Upper lobe of right lung (tissue), 1 donor: ENCODE measurements around the gene TTC33. TPM values are rescaled to one million over a fixed set of nuclear protein-coding genes. Genes with fewer than 3 reads are reported as not detected.
A peak's percentile ranks its signal among the peaks of the same experiment; 100 is the strongest.

Experiments used
- ATAC-seq: fragments of 200-7000 bp; cut with Tn5 transposase; one replicate; pipeline ENCODE4 v1.9.1; 2020; ENCODE audit warnings: mild to moderate bottlenecking, moderate library complexity
- DNase-seq: peaks from one replicate; pipeline ENCODE4 v3.0.0-alpha.2; 2020
- H3K27ac ChIP-seq: fragments of 200-600 bp; one replicate; pipeline ENCODE4 v1.8.0; 2022
- H3K27me3 ChIP-seq: fragments of 200-600 bp; one replicate; pipeline ENCODE4 v1.8.0; 2022; ENCODE audit warnings: mild to moderate bottlenecking
- H3K36me3 ChIP-seq: fragments of 200-600 bp; one replicate; pipeline ENCODE4 v1.8.0; 2022
- H3K4me1 ChIP-seq: fragments of 200-600 bp; one replicate; pipeline ENCODE4 v1.8.0; 2022
- H3K4me3 ChIP-seq: fragments of 200-600 bp; one replicate; pipeline ENCODE4 v1.8.0; 2022; ENCODE audit warnings: mild to moderate bottlenecking
- H3K9me3 ChIP-seq: fragments of 200-600 bp; one replicate; pipeline ENCODE4 v1.8.0; 2022
- intact Hi-C: fragments of 100-400 bp; cut with DNase I; formaldehyde crosslinking; loops from one replicate; pipeline ENCODE4 v1.11.0; 2022
- total RNA-seq: library from RNA; stranded (reverse); fragmentation: NEBNext Ultra II Directional; extraction: Animal tissue kit (Norgen Biotek cat#: 25700); gene quantifications from one replicate; pipeline ENCODE4 v1.2.1, GENCODE V29; 2021
- TF ChIP-seq, protein P1 (sequence below): fragments of 200-600 bp; IDR thresholded peaks from one replicate; pipeline ENCODE4 v1.8.0; 2022; ENCODE audit warnings: antibody characterized with exemption
- donor health status: DM: no; HTN: yes; CAD: no; lungs with severe emphysema.

Gene TTC33
- total RNA-seq, 1 donor from 2014 or later = 16.6 TPM

DNA sequence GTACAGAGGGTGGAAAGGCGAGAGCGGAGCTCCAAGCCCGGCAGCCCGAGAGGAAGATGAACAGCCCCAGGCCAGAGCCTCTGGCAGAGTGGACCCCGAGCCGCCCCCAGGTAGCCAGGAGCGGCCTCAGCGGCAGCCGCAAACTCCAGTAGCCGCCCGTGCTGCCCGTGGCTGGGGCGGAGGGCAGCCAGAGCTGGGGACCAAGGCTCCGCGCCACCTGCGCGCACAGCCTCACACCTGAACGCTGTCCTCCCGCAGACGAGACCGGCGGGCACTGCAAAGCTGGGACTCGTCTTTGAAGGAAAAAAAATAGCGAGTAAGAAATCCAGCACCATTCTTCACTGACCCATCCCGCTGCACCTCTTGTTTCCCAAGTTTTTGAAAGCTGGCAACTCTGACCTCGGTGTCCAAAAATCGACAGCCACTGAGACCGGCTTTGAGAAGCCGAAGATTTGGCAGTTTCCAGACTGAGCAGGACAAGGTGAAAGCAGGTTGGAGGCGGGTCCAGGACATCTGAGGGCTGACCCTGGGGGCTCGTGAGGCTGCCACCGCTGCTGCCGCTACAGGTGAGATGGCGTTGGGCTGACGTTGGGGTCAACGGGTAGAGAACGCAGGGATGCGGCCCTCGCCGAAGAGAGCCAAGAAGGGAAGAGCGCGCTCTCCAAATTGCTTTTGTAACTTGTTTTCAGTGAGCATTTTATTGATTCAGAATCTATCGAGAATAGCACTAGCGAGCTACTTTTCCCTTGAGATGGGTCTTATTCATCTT lies 75.7 kb downstream of the TTC33 start, which contains the start of gene PTGER4:
Gene PTGER4 (plus strand): TSS at position 3 of the 769 bp plus-strand sequence. CDS start 1,079 bp downstream, outside the sequence.
- intact Hi-C loops = loop anchor here (10.0 kb wide), 1 partner anchor 735 kb away; no protein-coding TSS in a partner anchor
- no peak for ATAC-seq
- H3K4me3 ChIP-seq = peak within 1 kb of the TSS; percentile 88
- peak; percentile 71 for DNase-seq
- peaks cover 10% of the 10 kb centered on the region for H3K4me1 ChIP-seq
- H3K36me3 ChIP-seq = no peaks in the 10 kb centered on the region
- peak within 1 kb of the TSS; percentile 76 for H3K27ac ChIP-seq
- TF ChIP-seq, protein P1, sequence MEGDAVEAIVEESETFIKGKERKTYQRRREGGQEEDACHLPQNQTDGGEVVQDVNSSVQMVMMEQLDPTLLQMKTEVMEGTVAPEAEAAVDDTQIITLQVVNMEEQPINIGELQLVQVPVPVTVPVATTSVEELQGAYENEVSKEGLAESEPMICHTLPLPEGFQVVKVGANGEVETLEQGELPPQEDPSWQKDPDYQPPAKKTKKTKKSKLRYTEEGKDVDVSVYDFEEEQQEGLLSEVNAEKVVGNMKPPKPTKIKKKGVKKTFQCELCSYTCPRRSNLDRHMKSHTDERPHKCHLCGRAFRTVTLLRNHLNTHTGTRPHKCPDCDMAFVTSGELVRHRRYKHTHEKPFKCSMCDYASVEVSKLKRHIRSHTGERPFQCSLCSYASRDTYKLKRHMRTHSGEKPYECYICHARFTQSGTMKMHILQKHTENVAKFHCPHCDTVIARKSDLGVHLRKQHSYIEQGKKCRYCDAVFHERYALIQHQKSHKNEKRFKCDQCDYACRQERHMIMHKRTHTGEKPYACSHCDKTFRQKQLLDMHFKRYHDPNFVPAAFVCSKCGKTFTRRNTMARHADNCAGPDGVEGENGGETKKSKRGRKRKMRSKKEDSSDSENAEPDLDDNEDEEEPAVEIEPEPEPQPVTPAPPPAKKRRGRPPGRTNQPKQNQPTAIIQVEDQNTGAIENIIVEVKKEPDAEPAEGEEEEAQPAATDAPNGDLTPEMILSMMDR = no peak
- peaks cover 8% of the 10 kb centered on the region for H3K27me3 ChIP-seq
- H3K9me3 ChIP-seq = no peaks in the 10 kb centered on the region

DNA sequence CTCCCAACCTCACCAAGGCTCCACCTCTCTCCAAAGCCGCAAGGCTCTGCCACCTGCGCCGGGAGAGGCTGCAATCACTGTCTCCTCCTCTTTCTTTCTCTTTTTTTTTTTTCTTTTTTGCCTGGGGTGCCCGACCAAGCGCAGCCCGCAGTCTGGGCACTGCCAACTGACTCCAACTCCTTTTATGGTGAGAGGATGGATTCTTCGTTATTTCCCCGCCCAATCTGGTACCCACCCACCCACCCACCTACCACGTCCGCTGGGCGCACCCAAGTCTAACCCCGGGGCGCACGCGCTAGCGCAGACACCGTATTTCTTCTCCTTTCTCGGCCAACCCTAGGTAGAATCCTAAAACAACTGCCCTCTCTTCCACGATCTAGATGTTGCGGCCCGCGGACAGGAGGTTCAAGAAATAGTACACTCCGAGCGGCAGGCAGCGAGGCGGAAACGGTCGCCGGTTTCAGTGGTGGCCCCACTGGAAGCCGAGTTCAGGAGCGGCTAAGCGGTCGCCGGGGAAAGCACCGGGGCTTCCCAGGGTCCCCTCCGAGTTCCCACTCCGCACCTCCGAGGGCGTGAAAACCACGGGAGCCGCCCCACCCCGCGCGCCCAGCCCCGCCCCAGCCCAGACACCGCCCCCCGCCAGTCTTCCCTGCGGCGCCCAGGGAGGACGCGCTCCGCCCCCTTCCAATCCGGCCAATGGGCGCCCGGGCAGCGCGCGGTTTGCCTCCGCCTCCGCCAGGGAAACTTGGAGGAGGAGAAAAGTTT lies 76.4 kb downstream of the TTC33 start:
- peak overlapping the region; percentile 88 for H3K4me3 ChIP-seq
- no peaks in the 10 kb centered on the region for H3K36me3 ChIP-seq
- DNase-seq = peak; percentile 97
- peaks cover 8% of the 10 kb centered on the region for H3K27me3 ChIP-seq
- TF ChIP-seq, protein P1 = no peak
- peak overlapping the region; percentile 76 for H3K27ac ChIP-seq
- intact Hi-C loops = no loop called here
- ATAC-seq = peak; percentile 95
- no peaks in the 10 kb centered on the region for H3K9me3 ChIP-seq
- peaks cover 10% of the 10 kb centered on the region for H3K4me1 ChIP-seq

DNA sequence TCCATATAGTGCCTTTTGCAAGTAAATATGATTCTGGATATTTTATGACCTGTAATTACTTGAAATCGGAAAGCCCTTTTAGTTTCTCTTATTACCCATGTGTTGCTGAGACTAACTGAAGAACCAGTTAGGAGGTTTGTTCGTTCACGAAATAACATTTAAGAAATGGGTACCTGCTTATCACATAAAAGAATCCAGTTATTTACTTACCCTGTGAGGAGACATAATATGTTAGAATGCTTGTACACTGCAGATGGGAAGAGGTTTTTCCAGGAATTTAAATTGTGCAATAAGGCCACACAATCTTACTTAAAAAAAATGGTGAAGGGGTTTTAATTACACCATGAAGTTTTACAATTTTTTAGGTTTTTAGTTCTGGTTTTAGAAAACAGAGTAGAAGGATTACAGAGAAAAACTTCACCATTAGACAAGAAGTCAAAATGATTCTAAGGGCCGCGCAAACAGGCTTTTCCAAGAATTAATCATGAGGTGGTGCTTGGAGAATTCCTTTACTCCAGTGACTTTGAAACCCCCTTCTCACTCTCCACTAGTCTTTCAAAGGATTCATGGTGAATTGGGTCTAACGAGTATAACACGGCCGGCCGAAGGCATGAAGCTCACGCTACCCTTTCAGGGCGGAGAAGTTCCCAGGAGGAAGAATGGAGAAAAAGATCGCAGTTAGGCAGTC lies 77.2 kb downstream of the TTC33 start:
- Histone ChIP-seq H3K9me3 (no peaks in the 10 kb centered on the region), H3K4me3 (peak overlapping the region; percentile 88), H3K27me3 (peaks cover 8% of the 10 kb centered on the region), H3K4me1 (peaks cover 10% of the 10 kb centered on the region), H3K27ac (peak overlapping the region; percentile 76), H3K36me3 (no peaks in the 10 kb centered on the region)
- TF ChIP-seq, protein P1 = no peak
- intact Hi-C loops = no loop called here
- ATAC-seq (no peak), DNase-seq (no peak)

DNA sequence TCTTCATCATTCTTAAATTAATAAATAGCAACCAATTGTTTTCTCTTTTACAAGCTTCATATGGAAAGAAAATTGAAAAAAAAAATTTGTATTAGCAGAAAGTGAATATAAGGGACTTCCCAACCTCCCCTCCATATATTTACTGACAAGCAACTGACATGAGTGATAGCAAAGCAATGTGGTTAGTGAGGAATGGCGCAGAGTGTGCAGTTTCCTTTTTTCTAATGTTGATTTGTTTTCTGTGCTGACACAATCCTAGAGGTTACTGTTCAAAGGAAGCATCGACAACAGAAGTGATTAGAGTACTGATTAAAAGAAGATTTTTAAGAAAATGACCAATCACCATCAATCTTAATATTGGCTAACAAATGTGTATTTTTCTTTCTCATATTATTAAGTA lies 77.7 kb downstream of the TTC33 start:
- Histone ChIP-seq H3K36me3 (no peaks in the 10 kb centered on the region), H3K27ac (peak overlapping the region; percentile 76), H3K27me3 (peaks cover 8% of the 10 kb centered on the region), H3K9me3 (no peaks in the 10 kb centered on the region), H3K4me1 (peaks cover 10% of the 10 kb centered on the region), H3K4me3 (peak overlapping the region; percentile 88)
- intact Hi-C loops = no loop called here
- ATAC-seq (no peak), DNase-seq (no peak)
- TF ChIP-seq, protein P1 = no peak

DNA sequence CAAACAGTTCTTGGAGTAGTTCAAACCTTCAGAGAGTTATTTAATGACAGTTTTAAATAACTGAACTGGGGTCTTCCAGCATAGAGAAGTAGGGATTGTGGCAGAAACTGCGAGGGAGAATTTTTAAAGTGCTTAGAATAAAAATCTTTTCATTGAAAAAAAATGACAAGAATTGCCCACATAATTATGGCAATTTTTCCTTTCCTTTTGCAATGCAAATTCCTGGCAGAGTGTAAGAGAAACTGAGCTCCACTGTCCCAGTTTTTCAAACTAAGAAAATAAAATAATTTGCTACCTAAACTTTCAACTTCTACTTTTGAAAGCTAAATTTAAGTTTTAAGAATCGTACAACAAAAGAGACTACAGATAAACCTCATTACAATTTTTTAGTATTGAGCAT lies 78.3 kb downstream of the TTC33 start:
- DNase-seq = no peak
- TF ChIP-seq, protein P1 = no peak
- H3K36me3 ChIP-seq = no peaks in the 10 kb centered on the region
- no peak for ATAC-seq
- H3K27ac ChIP-seq = peak overlapping the region; percentile 76
- peaks cover 8% of the 10 kb centered on the region for H3K27me3 ChIP-seq
- H3K4me1 ChIP-seq = peaks cover 10% of the 10 kb centered on the region
- intact Hi-C loops = no loop called here
- no peaks in the 10 kb centered on the region for H3K9me3 ChIP-seq
- peak overlapping the region; percentile 88 for H3K4me3 ChIP-seq
